ENCODE results near the gene FAM168A. TPM values are rescaled to one million over a fixed set of nuclear protein-coding genes. Genes with fewer than 3 reads are reported as not detected.
A peak's percentile ranks its signal among the peaks of the same experiment; 100 is the strongest.

FAM168A gene
- total RNA-seq, 1 donor = 28.2 TPM

GRCh38 chr11:73614591-73614990 is 16.7 kb upstream of the FAM168A start:
- H3K27me3 ChIP-seq (ENCODE audit: insufficient read depth, low read length) = no peaks in the 10 kb centered on the region
- H3K27ac ChIP-seq (ENCODE audit: low read depth, low read length) = no peak overlapping the region
- no peaks in the 10 kb centered on the region for H3K4me1 ChIP-seq (ENCODE audit: insufficient read depth, low read length)
- H4K20me1 ChIP-seq (ENCODE audit: insufficient read depth, low read length) = no peaks in the 10 kb centered on the region
- no peaks in the 10 kb centered on the region for H3K79me2 ChIP-seq (ENCODE audit: insufficient read depth, low read length)
- no peak for TF ChIP-seq CTCF (IDR thresholded peaks at IDR 0.05; ENCODE audit: extremely low read depth, low read depth, low read length)
- H3K9me3 ChIP-seq (ENCODE audit: low read depth, low read length) = no peaks in the 10 kb centered on the region
- DNase-seq (ENCODE audit: insufficient read length, low spot score, missing footprints) = no peak
- H3K4me2 ChIP-seq (ENCODE audit: insufficient read depth, low read length) = no peak overlapping the region
- no peaks in the 10 kb centered on the region for H3K36me3 ChIP-seq (ENCODE audit: insufficient read depth, low read length)
- H3K4me3 ChIP-seq (ENCODE audit: insufficient read depth, low read length) = no peak overlapping the region
- H2AFZ ChIP-seq (ENCODE audit: low read length) = no peak overlapping the region

- Histone ChIP-seq H3K4me3 (ENCODE audit: insufficient read depth, low read length) (no peak overlapping the region), H2AFZ (ENCODE audit: low read length) (no peak overlapping the region), H3K27ac (ENCODE audit: low read depth, low read length) (no peak overlapping the region), H3K36me3 (ENCODE audit: insufficient read depth, low read length) (no peaks in the 10 kb centered on the region), H3K4me1 (ENCODE audit: insufficient read depth, low read length) (no peaks in the 10 kb centered on the region), H3K27me3 (ENCODE audit: insufficient read depth, low read length) (peaks cover 3% of the 10 kb centered on the region), H4K20me1 (ENCODE audit: insufficient read depth, low read length) (no peaks in the 10 kb centered on the region), H3K79me2 (ENCODE audit: insufficient read depth, low read length) (no peaks in the 10 kb centered on the region), H3K4me2 (ENCODE audit: insufficient read depth, low read length) (no peak overlapping the region), H3K9me3 (ENCODE audit: low read depth, low read length) (no peaks in the 10 kb centered on the region)
- DNase-seq (ENCODE audit: insufficient read length, low spot score, missing footprints) = peak; percentile 14
- TF ChIP-seq CTCF (IDR thresholded peaks at IDR 0.05; ENCODE audit: extremely low read depth, low read depth, low read length) = no peak
These were observed 14.8 kb upstream of the FAM168A start for GRCh38 chr11:73612601-73613140.

- Histone ChIP-seq H3K27ac (ENCODE audit: low read depth, low read length) (peak overlapping the region; percentile 75), H3K36me3 (ENCODE audit: insufficient read depth, low read length) (no peaks in the 10 kb centered on the region), H3K27me3 (ENCODE audit: insufficient read depth, low read length) (no peaks in the 10 kb centered on the region), H2AFZ (ENCODE audit: low read length) (peak overlapping the region; percentile 98), H3K9me3 (ENCODE audit: low read depth, low read length) (no peaks in the 10 kb centered on the region), H3K4me3 (ENCODE audit: insufficient read depth, low read length) (peak overlapping the region; percentile 82), H3K4me1 (ENCODE audit: insufficient read depth, low read length) (peaks cover 14% of the 10 kb centered on the region), H3K4me2 (ENCODE audit: insufficient read depth, low read length) (peak overlapping the region; percentile 94), H4K20me1 (ENCODE audit: insufficient read depth, low read length) (peaks cover 22% of the 10 kb centered on the region), H3K79me2 (ENCODE audit: insufficient read depth, low read length) (peaks cover 41% of the 10 kb centered on the region)
- peak; percentile 14 for DNase-seq (ENCODE audit: insufficient read length, low spot score, missing footprints)
- TF ChIP-seq CTCF (IDR thresholded peaks at IDR 0.05; ENCODE audit: extremely low read depth, low read depth, low read length) = no peak
These were observed 937 bp upstream of the FAM168A start for GRCh38 chr11:73598719-73599379.

GRCh38 chr11:73597336-73597955 is 466 bp downstream of the FAM168A start:
- Histone ChIP-seq H3K4me3 (ENCODE audit: insufficient read depth, low read length) (peak overlapping the region; percentile 82), H2AFZ (ENCODE audit: low read length) (peak overlapping the region; percentile 75), H3K27me3 (ENCODE audit: insufficient read depth, low read length) (no peaks in the 10 kb centered on the region), H3K4me2 (ENCODE audit: insufficient read depth, low read length) (peak overlapping the region; percentile 91), H3K4me1 (ENCODE audit: insufficient read depth, low read length) (peaks cover 14% of the 10 kb centered on the region), H3K36me3 (ENCODE audit: insufficient read depth, low read length) (no peaks in the 10 kb centered on the region), H4K20me1 (ENCODE audit: insufficient read depth, low read length) (peaks cover 24% of the 10 kb centered on the region), H3K79me2 (ENCODE audit: insufficient read depth, low read length) (peaks cover 48% of the 10 kb centered on the region), H3K9me3 (ENCODE audit: low read depth, low read length) (no peaks in the 10 kb centered on the region), H3K27ac (ENCODE audit: low read depth, low read length) (peak overlapping the region; percentile 75)
- DNase-seq (ENCODE audit: insufficient read length, low spot score, missing footprints) = peak; percentile 11
- TF ChIP-seq CTCF (IDR thresholded peaks at IDR 0.05; ENCODE audit: extremely low read depth, low read depth, low read length) = no peak

Data from osteoblast (primary cell).